ENCODE results near the gene SLC17A6.

DNA sequence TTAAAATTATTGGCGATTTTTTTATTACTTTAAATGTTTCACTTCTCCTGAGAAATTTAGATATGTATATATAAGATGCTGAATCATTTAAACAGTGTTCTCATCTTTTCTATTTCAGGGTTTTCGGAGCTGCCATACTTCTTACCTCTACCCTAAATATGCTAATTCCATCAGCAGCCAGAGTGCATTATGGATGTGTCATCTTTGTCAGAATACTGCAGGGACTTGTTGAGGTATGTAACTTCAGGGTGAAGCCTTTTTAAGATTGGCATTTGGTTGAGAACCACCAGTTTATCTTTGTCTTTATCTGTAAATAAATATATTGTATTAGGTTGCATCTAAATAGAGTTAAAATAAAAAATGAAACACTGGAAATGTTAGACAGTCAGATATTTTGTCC is 21.1 kb downstream of the SLC17A6 start:
- TF ChIP-seq CEBPB (IDR thresholded peaks at IDR 0.05; ENCODE audit: low read depth) = no peak
- TF ChIP-seq, protein P1, sequence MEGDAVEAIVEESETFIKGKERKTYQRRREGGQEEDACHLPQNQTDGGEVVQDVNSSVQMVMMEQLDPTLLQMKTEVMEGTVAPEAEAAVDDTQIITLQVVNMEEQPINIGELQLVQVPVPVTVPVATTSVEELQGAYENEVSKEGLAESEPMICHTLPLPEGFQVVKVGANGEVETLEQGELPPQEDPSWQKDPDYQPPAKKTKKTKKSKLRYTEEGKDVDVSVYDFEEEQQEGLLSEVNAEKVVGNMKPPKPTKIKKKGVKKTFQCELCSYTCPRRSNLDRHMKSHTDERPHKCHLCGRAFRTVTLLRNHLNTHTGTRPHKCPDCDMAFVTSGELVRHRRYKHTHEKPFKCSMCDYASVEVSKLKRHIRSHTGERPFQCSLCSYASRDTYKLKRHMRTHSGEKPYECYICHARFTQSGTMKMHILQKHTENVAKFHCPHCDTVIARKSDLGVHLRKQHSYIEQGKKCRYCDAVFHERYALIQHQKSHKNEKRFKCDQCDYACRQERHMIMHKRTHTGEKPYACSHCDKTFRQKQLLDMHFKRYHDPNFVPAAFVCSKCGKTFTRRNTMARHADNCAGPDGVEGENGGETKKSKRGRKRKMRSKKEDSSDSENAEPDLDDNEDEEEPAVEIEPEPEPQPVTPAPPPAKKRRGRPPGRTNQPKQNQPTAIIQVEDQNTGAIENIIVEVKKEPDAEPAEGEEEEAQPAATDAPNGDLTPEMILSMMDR (IDR thresholded peaks at IDR 0.05 in 2 of 3, conservative IDR thresholded peaks at IDR 0.05 in 1 of 3; ENCODE audit: borderline replicate concordance in 1 of 3, insufficient read depth in 1 of 3, low read depth in 2 of 3, low read length in 2 of 3) = no peak
- no peak for TF ChIP-seq EZH2 (IDR thresholded peaks at IDR 0.05)
- TF ChIP-seq POLR2A (IDR thresholded peaks at IDR 0.05; ENCODE audit: borderline replicate concordance, extremely low read depth, insufficient read depth, insufficient read length) = no peak
- TF ChIP-seq SRF (IDR thresholded peaks at IDR 0.05; ENCODE audit: low read depth) = no peak
- TF ChIP-seq EGR1 (IDR thresholded peaks at IDR 0.05; ENCODE audit: low read depth) = no peak

All from HCT116 (cell line).